Stimulated activated CD4-positive, alpha-beta T cell treated with anti-CD3 and anti-CD28 coated beads, TNF-alpha, amount 100 ng/mL, for 24 hours (primary cell): ENCODE data around the gene TBC1D10A.

Experiments
- DNase-seq, 3 experiments: peaks; one replicate each; pipeline ENCODE4 v3.0.0-alpha.2; 2020; ENCODE audit warnings: low read depth in 3 of 3

TBC1D10A gene

DNA sequence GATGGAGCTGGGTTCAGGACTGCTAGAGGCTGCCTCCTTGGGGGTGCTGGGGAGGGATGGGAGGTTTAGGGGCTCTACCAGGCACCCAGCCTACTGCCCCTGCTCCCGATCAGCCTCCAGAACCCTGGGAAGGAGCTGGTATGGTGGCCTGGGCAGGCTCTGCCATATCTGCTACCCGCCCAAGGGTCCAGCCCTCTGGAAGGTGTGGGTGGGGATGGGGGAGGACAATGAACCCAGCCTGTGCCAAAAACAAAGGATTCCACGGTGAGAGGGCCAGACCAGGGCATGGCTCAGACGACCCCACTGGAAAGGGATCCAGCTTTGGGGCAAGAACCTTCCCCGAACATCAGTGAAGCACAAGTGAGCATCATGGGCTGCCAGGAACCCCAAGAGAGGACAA is 40.4 kb downstream of the TBC1D10A start:
- DNase-seq: no peak

DNA sequence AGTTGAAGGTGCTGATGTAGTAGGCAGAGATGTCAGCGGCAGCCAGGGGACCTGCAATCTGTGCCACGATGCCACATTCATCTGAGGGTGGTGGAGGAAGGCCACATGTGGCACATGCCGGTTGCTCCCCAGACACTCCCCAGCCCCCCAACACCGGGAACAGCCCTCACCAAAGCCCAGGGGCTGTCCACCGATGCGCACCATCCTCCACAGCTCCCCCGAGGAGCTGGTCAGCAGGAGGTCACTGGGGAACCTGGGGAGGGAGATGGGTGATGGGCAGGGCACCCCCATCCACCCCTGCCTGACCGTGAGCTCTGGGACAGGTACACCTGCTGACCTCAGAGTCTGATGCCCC is 40.9 kb downstream of the TBC1D10A start:
- no peak for DNase-seq

DNA sequence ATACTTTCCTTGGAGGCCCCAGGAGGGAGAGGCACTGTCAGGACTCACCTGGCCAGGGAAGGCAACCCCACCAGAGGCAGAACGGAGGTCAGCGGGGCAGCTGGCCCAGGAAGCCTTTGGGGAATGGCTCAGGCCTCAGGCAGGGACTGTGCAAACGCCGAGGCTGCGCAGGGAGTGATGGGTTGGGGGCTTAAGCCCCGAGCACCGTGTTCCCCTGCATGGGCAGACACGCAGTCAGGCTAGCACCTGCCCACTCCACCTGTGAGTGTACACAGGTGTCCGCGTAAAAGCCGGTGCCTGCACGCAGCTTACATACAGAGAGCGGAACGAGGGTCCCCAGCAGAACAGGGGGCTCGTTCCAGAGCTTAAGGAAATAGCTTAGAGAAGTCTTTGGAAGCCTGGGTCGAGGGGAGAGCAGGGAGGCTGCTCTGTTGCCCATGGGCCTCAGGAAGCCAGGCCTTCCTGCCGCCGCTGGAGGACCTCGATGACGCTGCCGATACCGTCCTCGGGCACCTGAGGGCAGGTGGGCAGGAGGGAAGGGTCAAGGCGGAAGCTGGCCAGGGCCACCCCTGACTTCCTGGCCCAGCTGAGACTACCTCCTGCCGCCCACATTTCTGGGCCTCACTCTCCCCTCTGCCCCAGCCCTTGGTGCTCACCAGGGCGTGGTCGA is 41.4 kb downstream of the TBC1D10A start:
- DNase-seq: no peak

DNA sequence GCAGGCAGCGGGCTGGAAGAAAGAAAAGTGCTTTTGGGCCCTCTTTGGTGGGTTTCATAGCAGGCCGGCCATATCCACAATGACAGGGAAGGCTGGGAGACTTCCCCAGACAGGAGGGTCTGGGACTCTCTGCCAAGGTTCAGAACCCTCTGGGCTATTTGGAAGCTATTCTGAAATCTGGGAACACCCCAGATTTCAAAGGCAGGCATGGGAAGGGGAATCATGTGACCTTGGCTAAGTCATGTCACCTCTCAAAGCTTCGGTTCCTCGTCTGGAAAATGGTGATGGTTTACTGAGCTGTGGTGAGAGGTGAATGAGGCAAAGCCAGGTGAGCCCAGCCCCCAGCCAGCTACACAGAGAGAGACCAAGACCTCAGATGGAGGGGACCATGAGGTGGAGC is 42.1 kb downstream of the TBC1D10A start:
- DNase-seq: no peak

DNA sequence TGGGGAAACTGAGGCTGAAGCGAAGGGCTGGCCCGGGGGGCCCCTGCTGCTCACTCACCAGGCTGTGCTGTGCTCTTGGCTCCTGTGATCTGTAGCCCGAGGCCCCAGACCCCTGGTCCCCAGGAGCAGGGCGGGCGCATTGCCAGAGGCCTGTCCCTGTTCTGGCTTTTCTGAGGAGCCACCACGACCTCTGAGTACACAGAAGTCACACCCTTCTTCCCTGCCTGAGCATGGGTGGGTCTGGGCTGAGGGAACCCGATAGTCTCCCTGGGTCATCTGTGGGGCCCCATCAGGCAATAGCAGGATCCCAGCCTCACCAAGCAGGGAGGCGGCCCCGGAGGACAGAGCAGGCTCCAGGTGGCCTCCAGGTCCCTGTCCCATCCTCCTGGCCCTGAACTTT is 42.6 kb downstream of the TBC1D10A start:
- DNase-seq: no peak

DNA sequence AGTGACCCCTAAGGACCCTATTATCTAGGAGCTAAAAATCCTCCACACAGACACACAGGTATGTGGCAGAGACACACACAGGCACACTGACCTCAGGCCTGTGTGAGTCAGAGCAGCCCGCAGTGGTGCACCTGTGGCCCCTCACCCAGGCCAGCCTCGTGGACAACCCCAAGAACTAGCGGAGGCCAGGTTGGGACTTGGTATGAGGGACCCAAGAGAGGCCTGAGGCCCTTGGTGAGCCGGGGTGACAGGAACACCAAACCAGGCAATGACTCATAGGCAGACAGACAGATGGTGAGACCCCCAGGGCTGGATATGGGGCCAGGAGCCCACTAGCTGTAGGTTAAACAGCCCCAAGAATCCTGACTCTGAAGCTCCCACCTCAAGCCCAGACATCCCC is 43.4 kb downstream of the TBC1D10A start:
- DNase-seq: no peak

DNA sequence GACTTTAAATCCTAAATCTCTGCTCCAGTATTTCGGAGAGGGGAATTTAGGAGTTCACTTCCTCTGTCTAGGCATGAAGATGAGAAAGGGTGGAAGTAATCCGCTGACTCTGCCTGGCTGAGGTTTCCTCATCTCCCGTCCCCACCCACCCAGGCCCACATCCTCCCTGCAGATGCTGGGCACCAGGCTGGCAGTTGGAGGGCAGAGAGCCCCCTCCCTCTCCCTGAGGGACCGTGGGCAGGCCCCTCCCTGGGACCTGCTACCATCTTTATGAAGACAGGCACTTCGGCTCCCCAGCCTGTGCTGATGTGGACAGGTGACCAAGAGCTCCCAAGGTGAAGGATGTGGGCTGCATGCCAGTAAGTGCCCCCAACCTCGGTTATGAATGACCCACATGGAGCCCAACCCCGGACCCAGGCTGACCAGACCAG is 44.1 kb downstream of the TBC1D10A start:
- no peak for DNase-seq

DNA sequence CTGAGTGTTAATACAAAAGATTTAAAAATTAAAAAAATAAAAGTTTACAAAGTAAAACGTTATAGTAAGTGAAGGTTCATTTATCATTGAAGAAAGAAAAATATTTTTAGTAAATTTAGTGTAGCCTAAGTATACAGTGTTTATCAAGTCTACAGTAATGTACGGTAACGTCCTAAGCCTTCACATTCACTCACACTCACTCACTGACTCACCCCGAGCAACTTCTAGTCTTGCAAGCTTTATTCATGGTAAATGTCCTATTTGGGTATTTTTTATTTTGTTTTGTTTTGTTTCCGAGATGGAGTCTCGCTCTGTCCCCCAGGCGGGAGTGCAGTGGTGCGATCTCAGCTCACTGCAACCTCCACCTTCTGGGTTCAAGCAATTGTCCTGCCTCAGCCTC is 46.2 kb downstream of the TBC1D10A start:
- DNase-seq: no peak

DNA sequence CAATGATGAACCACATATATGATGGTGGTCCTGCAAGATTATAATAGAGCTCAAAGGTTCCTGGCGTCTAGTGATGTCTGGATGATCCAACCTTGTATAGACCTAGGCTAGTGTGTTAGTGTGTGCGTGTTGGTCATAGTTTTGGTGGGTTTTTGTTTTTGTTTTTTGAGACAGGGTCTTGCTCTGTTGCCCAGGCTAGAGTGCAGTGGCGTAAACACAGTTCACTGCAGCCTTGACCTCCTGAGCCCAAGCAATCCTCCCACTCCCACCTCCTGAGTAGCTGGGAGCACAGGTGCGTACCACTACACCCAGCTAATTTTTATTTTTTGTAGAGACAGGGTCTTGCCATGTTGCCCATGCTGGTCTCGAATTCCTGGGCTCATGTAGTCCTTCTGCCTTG is 46.8 kb downstream of the TBC1D10A start:
- DNase-seq: no peak

DNA sequence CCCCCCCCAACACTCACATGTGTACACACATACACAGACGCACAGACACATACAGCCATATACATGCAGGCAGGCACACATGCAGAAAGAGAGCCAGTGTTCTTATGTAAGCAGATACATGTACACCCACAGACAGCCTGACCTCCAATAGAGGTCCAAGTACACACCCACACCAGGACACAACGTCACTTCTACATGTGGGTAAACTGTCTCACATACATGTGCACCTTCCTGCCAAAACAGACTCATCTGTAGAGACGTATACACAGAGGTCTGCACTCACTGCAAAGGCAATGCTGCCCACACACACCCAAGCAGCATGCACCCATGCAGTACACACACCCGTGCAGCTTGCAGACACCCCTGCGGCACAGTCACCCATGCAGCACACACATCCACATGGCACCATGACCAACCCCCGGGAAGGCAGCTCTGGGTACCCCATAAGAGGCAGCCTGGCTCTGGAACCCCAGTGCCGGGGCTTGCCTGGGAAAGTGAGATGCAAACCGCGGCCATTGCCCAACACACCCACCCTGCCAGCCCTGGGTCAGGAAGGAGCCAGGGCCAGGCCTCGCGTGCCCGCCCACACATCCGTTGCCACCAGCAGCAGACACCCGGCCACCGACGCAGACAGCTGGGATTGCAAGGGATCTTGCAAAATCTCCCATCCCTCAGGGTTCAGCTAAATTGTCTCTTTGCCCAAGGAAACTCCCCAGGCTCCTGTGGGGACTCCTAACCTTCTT is 47.5 kb downstream of the TBC1D10A start:
- no peak for DNase-seq

DNA sequence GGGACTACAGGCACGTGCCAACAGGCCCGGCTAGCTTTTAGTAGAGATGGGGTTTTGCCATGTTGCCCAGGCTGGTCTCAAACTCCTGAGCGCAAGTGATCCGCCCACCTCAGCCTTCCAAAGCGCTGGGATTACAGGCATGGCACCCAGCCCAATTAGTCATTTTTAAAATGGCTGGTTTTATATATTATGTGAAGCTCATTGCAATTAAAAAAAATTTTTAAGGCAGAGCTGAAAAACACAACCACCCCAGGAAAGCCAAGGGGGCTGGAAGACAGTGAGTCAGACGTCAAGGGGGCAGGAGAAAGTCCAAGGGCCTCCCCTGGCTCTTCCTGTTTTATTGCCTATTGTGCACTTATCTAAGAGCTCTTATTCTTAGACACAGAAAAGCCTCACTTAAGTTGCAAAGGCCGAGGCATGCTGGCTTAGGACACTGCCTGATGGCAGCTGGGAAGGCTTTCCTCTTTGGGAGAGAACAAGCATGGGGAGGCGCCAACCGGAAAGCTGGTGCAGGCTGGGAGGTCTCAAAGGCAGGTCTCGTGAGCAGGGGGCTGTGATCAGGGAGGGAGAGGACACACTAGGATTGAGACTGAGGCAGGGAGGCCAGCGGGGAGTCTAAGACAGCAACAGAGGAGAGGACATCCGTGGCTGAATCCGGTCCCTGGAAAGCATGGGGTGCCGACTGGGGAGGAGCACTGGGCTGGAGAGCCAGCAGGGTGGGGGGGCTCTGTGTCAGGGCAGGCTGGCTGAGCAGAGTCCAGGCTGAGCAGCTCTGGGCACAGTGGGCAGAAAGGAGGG is 49.0 kb downstream of the TBC1D10A start:
- DNase-seq: no peak

DNA sequence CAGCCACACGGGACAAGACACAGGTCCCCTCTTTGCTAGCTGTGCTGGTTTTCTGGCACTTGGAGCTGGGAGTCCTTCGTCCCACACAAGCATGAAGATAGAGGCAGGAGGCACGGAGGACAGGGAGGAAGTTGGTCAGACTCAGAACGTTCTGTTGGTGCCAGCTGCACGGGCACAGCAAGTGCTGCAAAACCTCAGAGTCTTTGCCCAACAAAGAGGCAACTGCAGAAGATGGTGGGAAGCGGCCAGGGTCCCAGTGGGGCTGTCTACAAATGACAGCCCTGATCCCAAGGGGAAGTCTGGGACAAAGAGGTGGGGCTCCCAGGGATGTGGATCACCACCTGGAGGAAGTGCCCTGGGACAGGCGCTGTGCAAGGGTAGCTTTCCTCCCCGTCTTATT is 50.7 kb downstream of the TBC1D10A start:
- no peak for DNase-seq

DNA sequence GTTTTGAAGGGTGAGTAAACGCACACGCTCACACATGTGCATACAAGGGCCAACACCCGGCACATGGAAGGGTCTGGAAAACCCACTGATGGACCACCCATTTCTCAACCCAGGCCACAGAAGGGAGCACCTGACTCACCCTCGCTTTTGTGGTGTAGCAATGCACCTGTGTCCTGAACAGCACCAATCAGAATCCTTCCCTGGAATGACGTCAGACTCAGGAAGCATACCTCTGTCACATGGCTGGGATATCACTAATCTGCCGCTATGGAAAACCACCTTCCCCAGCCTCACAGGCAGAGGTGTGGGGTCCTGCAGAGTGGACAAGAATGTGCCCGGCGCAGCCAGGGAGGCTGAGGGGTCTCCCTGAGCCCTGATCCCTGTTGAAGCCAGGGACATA is 51.1 kb downstream of the TBC1D10A start:
- DNase-seq: no peak

DNA sequence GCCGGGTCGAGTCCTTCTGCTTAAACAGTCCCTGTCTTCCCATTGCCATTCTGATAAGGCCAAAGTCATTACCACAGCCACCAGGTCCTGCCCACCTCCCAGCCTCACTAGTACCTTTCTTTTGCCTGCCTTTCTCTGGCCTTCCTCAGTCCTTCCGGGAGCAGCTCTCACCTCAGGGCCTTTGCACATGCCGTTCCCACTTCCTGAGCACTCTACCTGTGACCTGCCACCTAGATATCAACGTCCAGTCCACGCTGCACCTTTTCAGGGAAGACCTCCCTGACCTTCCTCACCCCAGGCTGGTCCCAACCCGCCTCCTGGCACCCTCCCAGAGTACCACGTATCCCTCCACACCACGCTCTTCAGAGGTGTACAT is 52.3 kb downstream of the TBC1D10A start:
- no peak for DNase-seq

DNA sequence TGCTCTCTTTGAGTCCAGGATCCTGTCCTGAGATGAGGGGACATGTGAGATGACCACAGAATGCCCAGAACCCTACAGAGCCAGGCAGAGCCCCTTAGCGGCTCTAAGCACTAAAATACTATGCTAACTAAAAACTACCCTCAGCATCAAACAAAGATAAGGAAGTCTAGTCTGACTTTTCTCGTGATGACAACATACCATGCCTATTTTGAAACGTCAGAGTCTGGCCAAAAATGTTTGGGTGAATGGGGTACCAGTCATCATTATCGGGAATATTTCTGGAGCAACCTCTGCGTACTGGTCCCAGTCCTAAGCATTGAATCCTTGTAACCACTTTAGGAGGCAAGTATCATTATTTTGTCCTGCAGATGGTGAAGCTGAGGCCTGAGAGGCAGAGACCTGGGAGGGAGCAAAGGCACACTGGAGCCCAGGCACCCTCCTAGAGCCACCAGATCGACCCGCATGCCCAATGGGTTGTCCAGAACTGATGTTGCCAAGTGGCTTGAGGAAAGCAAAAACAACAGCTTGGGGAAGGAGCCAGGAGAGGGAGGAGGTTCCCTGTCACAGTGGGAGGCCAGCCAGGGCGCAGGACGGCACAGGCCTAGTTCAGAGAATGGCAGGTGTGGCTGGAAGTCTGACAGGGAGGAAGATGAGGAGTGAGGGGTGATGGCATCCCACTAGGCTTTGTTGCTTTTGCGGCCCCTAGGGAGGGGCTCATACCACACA is 52.9 kb downstream of the TBC1D10A start:
- DNase-seq: no peak

DNA sequence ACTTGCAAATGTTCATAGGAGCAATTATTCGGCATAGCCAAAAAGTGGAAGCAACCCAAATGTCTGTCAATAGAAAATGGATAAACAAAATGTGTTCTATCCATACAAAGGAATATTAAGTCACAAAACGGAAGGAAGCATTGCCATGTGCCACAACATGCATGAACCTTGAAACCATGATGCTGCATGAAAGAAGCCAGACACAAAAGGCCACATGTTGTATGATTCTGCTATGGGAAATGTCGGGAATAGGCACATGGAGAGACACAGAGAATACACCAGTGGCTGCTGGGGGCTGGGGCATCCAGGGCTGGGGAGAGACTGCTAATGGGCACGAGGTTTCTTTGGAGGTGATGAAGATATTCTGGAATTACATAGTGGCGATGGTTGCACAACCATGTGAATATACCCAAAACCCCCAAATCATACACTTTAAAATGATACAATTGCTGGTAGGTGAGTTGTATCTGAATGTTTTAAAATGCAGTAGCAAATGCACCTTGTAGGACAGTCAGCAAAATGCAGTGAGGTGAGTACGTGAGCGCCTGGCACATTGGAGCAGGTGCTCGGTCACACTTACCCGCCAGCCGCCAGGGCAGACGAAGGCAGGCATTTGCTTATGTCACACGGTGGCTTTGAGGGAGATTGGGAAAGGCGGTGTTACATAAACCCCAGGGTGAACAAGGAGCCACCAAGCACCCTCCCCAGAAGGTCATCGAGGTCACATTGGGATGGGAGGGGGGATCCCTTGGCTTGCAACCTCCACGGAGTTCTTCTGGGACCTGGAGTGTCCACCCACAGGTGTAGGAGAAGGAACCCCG is 53.8 kb downstream of the TBC1D10A start:
- no peak for DNase-seq

DNA sequence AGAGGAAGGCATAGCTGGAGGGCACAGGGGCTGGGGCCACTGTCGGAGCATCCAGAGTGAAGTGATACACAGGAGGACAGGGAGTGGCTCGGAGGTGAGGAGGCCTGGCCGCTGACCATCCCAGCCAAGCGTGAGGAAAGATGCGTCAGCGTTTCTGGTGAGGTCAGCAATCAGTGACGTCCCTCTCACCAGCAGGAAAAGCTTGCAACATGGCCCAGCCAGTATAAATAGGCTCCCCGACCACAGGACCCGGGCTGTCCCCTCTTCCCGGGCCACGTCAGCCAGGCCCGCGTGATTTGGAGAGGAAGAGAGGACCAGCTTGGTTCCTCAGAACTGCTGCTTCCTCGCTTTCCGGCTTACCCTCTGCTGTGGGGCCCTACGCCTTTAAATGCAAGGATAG is 55.9 kb downstream of the TBC1D10A start:
- no peak for DNase-seq

DNA sequence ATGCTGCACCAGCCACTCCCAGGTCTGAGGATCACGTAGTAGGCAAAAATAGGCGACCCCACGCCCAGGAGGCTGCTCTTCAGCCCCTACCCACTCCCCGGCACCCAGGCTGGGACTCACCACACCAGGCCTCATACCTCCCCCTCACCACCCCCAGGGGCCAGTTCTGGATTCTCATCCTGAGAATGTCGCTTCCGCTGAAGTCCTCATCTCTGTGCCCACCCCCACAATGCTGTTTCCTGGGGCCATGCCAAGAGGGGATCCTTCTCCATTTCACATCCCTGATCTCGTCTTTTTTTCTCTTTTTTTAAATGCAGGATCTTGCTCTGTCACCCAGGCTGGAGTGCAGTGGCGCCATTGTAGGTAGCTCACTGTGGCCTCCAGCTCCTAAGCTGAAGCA is 58.4 kb downstream of the TBC1D10A start:
- no peak for DNase-seq

DNA sequence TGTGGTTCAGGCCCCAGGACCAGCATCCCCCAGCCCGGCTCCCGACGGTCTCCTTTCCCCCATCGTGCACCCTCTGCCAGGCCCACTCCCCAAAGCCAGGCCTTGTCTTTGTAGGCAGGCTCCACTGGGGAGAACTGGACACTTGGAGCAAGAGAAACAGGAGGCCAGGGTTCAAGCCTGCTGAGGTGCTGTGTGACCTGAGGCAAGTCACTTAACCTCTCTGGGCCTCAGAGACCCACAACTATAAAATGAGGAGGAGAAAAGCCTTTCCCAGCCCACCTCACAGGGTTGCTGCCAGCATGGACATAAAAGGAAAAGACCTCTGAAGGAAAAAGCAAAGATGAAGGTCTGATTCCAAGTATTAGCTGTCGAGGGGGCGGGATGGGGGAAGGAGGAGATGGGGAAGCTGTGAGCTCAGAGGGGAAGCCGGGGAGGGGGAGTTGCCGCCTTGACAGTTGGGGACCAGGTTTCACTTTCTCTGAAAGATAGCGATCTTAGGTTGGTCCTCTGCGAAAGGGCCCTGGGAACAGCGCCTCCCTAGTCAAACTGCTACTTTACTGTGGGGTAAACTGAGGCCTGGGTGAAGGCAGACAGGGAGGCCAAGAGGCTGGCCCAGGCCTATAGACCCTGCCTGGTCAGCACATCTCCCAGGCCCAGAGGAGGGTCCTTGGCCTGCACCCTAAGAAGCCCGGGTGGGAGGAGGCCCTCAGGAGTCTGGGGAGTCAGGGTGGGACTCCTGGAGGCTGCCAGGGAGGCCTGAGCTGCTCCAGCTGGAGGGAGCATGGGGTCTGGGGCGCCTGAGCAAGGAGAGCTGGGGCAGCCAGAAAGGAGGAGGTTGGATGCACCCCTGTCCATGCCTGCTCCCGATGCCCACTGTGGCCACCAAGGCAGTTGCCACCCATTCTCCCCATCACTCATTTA is 59.1 kb downstream of the TBC1D10A start:
- peak in 1 of 3 experiments; percentile 64 for DNase-seq
